CD4-positive, alpha-beta T cell treated with Interleukin-10 for 1 hour (primary cell): ENCODE data around the gene COMMD7.

Experiments used
- DNase-seq: peaks from one replicate; pipeline ENCODE4 v3.0.0-alpha.2; 2020

The COMMD7 gene

GRCh38 chr20:32675223-32675975 lies 67.9 kb downstream of the COMMD7 start:
- DNase-seq, result no peak

- DNase-seq, result peak; percentile 75
Measured at GRCh38 chr20:32674362-32674789, 68.9 kb downstream of the COMMD7 start.

DNA sequence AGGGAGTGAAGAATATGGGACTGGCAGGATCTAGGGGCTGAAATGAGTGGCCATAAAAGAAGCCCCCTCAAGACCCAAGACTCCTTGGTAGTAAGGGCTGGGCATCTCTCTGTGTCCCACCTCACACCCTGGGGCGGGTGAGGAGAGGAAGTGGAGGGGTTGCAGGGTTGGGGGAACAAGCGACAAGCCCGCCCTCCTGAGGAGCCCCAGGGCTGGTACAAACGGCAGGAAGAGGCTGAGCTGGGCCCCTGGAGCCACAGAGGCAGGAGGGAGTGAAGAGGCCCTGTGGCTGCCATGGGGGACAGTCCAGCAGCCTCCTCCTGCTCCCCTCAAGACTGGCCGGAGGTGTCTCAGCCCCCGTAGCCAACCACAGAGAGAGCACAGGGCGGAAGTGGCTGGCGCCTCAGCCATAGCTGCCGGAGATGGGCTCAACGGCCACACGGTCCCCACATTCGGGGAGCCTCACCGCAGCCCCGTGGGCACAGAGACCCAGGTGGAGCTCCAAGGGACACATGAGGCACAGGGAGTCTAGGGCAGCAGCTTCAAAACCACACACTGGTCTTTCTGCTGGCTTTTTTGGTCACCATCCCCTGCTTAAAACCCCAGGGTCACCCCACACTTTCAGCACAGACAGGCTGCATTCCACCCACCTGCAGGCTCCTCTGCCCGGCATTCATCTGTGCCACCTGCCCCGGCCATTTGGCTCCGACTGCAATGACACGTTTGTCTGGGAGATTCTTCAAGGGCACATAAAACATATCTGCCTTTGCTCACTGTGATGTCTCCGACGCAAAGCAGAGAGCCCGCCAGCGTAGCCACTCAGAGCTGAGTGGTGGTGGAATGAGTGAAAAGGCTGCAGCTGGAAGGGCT lies 70.0 kb downstream of the COMMD7 start:
- peak; percentile 18 for DNase-seq

DNA sequence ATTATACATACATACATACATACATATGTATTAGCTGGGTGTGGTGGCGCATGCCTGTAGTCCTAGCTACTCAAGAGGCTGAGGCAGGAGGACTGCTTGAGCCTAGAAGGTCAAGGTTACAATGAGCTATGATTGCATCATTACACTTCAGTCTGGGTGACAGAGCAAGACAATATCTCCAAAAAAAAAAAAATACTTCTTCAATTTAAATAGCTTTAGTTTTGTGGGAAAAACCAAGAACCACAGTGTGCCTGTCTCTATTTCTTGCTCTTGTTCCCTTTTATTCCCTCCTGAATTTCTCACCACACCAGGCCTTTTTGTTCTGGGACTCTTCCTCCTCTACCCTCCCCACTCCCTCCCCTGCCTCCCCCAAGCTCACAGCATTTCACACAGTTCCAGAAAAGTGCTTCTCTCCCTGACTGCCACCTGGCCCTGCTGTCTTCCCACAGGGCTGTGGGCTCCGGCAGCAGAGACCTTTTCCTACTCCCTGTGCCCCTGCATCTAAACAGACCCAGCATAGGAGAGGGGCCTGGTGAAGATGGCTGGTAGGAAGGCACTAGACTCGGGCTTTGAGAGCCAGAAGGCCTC lies 70.8 kb downstream of the COMMD7 start:
- no peak for DNase-seq

DNA sequence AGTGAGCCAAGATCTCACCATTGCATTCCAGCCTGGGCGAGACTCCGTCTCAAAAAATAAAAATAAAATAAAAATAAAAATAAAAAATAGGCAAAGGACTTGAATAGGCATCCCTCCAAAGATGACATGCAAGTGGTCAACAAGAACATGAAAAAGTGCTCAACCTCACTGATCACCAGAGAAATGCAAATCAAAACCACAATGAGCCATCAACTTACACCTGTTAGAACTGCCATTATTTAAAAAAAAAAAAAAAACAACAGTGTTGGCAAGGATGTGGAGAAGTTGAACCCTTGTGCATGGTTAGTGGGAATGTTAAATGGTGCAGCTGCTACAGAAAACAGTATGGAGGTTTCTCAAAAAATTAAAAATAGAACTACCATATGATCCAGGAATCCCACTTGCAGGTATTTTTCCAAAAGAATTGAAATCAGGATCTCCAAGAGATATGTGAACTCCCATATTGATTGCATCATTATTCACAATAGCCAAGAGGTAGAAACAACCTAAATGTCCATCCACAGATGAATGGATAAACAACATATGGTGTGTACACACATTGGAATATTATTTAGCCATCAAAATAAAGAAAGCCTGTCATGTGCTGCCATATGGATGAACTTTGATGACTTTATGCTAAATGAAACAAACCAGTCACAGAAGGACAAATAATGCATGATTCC lies 72.4 kb downstream of the COMMD7 start:
- no peak for DNase-seq

GRCh38 chr20:32667027-32667426 lies 76.2 kb downstream of the COMMD7 start:
- DNase-seq, result no peak

DNA sequence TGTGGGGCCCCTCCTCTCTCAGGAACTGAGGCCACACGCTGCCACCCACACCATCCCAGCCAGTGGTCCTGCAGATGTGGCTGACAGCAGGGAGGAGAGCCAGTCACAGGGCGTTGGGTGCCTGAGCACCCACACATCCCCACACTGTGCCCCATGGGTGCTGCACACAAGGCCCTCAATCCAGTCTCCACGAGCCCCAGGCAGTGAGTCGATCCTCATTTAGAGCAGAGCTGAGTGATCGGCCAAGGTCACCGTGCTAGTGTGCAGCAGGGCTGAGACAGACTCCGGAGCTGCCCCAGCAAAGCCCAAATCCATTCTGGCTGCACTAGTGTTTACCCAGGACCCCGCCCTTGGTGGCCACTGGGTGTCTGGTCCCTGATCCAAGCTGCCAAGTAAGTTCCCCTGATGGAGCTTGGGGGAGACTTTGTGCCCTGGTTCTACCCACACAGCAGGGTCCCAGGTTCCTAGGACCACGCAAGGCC lies 78.5 kb downstream of the COMMD7 start:
- DNase-seq, result no peak

GRCh38 chr20:32664012-32664677 lies 79.1 kb downstream of the COMMD7 start:
- DNase-seq, result no peak

GRCh38 chr20:32663335-32664011 lies 79.8 kb downstream of the COMMD7 start:
- DNase-seq, result no peak

GRCh38 chr20:32661820-32662528 lies 81.3 kb downstream of the COMMD7 start:
- DNase-seq, result no peak

GRCh38 chr20:32660661-32661060 lies 82.6 kb downstream of the COMMD7 start:
- no peak for DNase-seq

- DNase-seq, result no peak
Measured at GRCh38 chr20:32656827-32657226, 86.4 kb downstream of the COMMD7 start.

DNA sequence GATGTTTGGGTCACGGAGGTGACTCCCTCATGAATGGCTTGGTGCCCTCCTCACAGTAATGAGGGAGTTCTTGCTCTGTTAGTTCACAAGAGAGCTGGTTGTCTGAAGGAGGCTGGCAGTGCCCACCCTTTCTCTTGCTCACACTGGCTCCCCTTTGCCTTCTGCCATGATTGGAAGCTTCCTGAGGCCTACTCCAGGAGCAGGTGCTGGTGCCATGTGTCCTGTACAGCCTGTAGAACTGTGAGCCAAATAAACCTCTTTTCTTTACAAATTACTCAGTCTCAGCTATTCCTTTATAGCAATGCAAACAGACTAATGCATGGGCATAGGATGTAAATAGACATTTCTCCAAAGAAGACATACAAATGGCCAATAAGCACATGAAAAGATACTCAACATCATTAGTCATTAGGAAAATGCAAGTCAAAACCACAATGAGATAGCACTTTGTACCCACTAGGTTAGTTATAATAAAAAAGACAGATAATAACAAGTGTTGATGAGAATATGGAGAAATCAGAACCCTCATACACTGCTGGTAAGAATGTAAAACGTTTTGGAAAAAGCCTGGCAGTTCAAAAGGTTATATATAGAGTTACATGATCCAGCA lies 87.3 kb downstream of the COMMD7 start:
- no peak for DNase-seq

DNA sequence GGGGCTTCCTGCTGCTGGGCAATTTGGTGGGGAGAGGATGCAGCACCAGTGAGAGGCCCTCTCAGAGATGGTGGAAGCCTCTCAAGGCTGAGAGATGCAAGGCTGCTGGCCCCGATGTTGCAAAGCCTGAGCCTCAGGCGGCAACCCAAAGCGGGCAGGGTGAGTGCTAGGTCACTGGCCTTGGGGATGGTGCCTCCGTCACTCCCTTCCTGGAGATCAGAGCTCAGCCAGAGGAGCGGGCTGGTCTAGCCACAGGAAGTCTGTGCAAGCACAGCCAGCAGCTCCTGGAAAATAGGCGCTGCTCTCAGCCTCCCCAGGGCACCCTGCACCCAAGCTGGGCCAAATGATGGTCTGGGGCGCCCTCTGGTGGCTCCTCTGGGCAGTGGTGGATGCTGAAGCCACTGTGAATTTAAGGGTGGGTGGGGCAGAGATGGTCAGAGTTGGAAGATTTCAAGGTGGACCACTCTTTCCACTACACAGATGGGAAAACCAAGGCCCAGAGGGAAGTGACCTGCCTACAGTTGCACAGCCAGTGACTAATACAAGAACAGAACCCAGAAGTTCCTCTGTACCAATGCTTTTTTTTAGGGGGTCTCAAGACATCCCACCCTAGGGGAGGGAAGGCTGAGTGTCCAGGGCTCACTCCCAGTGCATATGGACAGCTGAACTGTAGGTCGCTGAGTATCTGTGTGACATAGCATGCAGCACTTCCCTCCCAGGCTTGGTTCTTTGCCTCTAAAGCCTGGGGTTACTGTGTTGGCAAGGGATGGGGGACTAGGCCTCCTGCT lies 90.3 kb downstream of the COMMD7 start:
- peak; percentile 88 for DNase-seq
